Measurements from ENCODE around the gene DCC.

Gene DCC

GRCh38 chr18:53268455-53268854 lies 928.5 kb downstream of the DCC start:
- TF ChIP-seq CTCF (IDR thresholded peaks at IDR 0.05) = no peak
- no peak overlapping the region for H3K4me3 ChIP-seq
- no peak overlapping the region for H3K27ac ChIP-seq
- DNase-seq (ENCODE audit: low spot score) = no peak

GRCh38 chr18:53281406-53281805 lies 941.4 kb downstream of the DCC start:
- Histone ChIP-seq H3K27ac (no peak overlapping the region), H3K4me3 (no peak overlapping the region)
- TF ChIP-seq CTCF (IDR thresholded peaks at IDR 0.05) = no peak
- DNase-seq (ENCODE audit: low spot score) = no peak

- DNase-seq (ENCODE audit: low spot score) = no peak
- Histone ChIP-seq H3K4me3 (no peak overlapping the region), H3K27ac (no peak overlapping the region)
- no peak for TF ChIP-seq CTCF (IDR thresholded peaks at IDR 0.05)
Measured at GRCh38 chr18:53283708-53284107, 943.7 kb downstream of the DCC start.

GRCh38 chr18:53305461-53305860 lies 965.5 kb downstream of the DCC start:
- no peak overlapping the region for H3K4me3 ChIP-seq
- TF ChIP-seq CTCF (IDR thresholded peaks at IDR 0.05) = no peak
- H3K27ac ChIP-seq = no peak overlapping the region
- no peak for DNase-seq (ENCODE audit: low spot score)

GRCh38 chr18:53319628-53320027 lies 979.6 kb downstream of the DCC start:
- no peak overlapping the region for H3K4me3 ChIP-seq
- TF ChIP-seq CTCF (IDR thresholded peaks at IDR 0.05) = no peak
- no peak for DNase-seq (ENCODE audit: low spot score)
- no peak overlapping the region for H3K27ac ChIP-seq

- no peak for DNase-seq (ENCODE audit: low spot score)
- no peak overlapping the region for H3K27ac ChIP-seq
- TF ChIP-seq CTCF (IDR thresholded peaks at IDR 0.05) = no peak
- no peak overlapping the region for H3K4me3 ChIP-seq
Measured at GRCh38 chr18:53322163-53322562, 982.2 kb downstream of the DCC start.

GRCh38 chr18:53324353-53324752 lies 984.4 kb downstream of the DCC start:
- no peak overlapping the region for H3K27ac ChIP-seq
- TF ChIP-seq CTCF (IDR thresholded peaks at IDR 0.05) = no peak
- no peak for DNase-seq (ENCODE audit: low spot score)
- H3K4me3 ChIP-seq = no peak overlapping the region
